Raji (cell line): ENCODE results near the gene RAB39B.

ENCODE experiments used
- POLR2A ChIP-seq: IDR thresholded peaks from 2 replicates; pipeline ENCODE4 v1.6.1; 2011; ENCODE audit warnings: low read depth, low read length, control low read depth; ENCODE audit not compliant: insufficient read depth

The RAB39B gene

DNA sequence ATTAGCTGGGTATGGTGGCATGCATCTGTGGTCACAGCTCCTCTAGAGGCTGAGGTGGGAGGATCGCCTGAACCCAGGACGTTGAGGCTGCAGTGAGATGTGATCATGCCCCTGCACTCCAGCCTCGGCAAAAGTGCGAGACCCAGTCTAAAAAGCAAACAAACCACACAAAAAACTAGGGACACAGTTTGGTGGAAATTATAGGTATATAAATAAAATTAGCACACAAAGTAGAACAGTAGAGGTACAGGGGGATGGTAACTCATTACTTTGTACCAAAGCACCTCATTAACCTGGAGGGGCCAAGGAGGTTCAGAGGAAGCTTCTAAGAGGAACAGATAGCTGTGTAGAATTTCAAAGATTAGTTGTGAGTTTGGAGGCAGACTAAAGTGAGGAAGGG is 42.9 kb downstream of the RAB39B start:
- TF ChIP-seq POLR2A, result no peak

DNA sequence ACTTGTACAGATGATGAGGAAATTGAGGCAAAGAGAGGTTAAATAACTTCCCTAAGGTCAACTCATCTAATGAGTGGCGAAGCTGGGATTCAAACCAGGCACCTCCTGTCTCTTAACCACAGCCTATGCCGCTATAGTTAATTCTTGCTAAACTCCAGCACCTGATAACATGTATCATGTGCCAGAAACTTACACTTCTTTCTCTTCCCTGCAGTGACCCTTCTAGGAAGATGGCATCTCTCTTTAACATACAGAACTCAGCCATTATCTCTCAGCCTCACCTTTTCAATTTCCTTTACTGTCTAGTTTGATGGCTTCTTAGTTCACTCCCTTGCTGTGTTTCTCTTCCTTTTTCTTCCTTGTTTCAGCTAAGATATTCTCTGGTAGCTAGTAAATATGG is 45.5 kb downstream of the RAB39B start:
- TF ChIP-seq POLR2A, result no peak

DNA sequence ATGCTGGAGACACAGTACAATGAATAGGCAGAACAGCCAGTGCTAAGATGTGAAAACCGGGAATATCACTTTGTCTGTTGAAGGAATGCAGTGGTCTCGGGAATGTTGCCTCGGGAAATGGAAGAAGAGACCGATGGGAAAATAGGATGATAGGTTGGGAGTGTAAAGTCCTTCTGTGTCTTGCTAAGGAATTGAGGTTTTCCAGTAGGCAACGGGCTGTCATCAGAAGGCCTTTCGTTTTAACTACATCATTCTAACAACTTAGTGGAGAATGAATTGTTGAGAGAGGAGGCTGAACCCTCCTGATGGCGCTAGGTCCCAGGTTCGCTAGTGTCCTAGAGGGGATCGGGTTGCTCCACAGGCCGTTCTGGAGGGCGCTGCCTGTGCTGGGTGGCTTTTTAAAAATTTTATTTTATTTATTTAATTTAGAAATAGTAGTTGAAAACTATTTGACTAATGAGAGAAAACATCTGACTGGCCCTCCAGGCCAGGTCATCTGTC is 47.3 kb downstream of the RAB39B start:
- TF ChIP-seq POLR2A, result no peak

DNA sequence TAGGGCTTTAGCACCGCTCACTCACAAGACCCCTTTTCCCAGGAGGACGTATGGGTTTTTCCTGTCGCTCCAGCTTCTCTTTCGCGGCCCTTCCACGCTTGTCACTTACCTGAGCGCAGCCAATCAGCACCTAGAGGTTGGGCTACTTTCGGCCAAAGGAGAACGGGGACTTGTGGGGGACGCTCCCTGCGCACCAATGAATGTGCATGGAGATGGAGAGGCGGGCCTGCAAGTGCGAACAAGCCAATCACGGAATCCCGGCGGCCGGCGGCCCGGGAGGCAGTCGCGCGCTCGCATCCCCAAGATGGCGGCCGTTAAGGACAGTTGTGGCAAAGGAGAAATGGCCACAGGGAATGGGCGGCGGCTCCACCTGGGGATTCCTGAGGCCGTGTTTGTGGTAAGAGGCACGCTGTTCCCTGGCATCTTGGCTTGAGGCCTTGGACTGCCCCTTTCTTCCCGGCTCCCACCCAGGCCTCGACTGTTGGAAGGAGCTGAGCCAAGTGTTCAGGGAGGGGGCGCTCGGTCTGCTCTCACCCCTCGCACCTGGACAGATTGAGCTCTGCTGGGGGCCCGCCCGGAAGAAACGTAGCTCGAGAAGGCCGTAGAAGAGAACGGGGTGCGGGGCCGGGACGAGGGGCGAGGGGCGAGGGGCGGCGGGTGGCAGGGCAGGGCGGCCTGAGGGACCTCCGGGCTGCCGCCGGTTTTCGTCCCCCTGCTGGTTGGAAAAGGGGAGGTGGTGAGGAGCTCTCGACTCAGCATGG is 47.9 kb downstream of the RAB39B start, which contains the start of gene VBP1:
Gene VBP1, plus strand, starts transcription at position 282 of the 761 bp plus-strand sequence. Its CDS starts 23 bp downstream, at position 305.
- peak; percentile 67 for TF ChIP-seq POLR2A

DNA sequence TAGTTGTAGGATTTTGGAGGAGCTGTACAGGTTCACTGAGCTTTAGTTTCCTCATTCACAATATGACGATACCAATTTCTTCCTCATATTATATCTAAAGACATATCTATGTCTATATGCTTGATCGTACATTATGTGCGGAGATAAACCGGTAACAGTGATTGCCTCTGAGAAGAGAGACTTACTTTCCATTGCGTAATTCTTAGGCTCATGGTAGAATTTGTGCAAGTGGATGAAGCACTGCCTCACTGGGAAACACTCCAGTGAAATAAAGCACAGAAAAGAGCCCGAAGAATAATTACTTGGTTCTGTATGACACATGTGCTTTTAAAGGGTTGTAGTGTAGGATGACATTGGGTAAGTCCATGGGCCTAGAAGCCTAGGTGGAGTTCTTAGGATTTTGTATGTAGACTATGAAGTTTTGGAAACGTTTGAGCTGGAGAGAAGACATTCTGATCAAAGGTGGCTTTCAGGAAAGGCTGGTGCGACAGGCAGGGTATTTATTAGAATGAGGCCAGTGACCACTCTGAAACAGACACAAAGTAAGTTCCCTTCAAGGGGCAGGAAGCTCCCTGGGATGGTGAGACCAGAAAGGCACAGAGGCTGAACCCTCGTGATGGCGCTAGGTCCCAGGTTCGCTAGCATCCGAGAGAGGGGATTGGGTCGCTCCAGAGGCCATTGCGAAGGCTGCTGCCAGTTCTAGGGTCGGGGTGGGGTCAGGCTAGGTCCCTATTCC is 48.7 kb downstream of the RAB39B start:
- TF ChIP-seq POLR2A, result no peak

DNA sequence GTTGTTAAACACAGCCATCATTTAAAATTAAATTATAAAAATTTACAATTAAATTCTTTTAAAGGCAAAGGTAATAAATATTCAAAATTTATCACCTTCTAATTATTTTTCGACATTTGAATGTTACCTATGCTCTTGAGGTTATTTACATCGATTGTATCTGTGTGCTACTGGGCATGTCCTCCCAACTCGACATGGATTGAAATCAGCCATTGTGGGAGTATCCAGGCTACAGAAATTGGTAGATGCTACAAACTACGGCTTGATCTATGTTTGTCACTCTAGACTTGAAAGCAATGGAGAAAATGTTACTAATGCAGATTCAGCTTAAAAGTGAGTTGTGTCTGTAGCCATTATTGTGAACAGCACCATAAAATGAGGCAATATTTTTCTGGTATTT is 50.6 kb downstream of the RAB39B start:
- TF ChIP-seq POLR2A, result no peak

DNA sequence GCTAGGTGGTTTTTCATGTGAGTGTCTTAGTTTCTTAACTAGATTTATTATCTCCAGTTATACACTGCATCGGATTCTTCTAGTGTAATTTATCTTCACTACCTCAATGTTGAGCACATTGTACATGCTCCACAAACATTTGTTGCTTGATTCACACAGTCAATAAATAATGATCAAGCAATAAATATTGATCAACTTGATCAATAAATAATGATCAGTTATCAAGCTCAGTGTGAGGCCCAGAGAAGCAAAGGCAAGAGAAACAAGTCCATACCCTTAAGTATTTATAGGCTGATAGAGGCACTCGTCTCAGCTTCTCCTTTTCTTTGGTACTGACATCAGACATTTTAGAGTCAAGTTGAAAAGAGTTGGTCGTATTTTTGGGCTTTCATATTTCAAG is 53.1 kb downstream of the RAB39B start:
- no peak for TF ChIP-seq POLR2A
